GM12878 (cell line): ENCODE data around the gene CD300H.

Experiments used
- GATAD2B ChIP-seq: fragments of 450-650 bp; conservative IDR thresholded peaks from 2 replicates; pipeline ENCODE4 v1.6.1; 2017; ENCODE audit warnings: low read depth, mild to moderate bottlenecking, moderate library complexity
- NR2C2 ChIP-seq: IDR thresholded peaks from 2 replicates; pipeline ENCODE4 v1.6.1; 2011; ENCODE audit warnings: borderline replicate concordance, low read depth; ENCODE audit not compliant: control insufficient read depth, insufficient read length
- RFX5 ChIP-seq: IDR thresholded peaks from 2 replicates; pipeline ENCODE4 v1.6.1; 2011; ENCODE audit warnings: low read depth, low read length, improper control_type of control experiment
- SREBF2 ChIP-seq: IDR thresholded peaks from 2 replicates; pipeline ENCODE4 v1.6.1; 2012; ENCODE audit warnings: mild to moderate bottlenecking, low read length
- TF ChIP-seq, protein P1 (sequence below): fragments of 450-650 bp; IDR thresholded peaks from 2 replicates; pipeline ENCODE4 v1.6.1; 2017; ENCODE audit warnings: mild to moderate bottlenecking
- TF ChIP-seq, protein P2 (sequence below), 3 experiments: IDR thresholded peaks in 2 of 3; conservative IDR thresholded peaks in 1 of 3; 2 replicates each; pipeline ENCODE4 v1.5.1; 2011; ENCODE audit warnings: low read depth in 3 of 3, low read length in 3 of 3, mild to moderate bottlenecking in 3 of 3, control low read depth in 2 of 3, moderate library complexity in 2 of 3, inconsistent platforms in 1 of 3, mixed read lengths in 1 of 3; ENCODE audit not compliant: control insufficient read depth in 2 of 3, insufficient read depth in 1 of 3; ENCODE audit errors: extremely low read depth in 1 of 3

DNA sequence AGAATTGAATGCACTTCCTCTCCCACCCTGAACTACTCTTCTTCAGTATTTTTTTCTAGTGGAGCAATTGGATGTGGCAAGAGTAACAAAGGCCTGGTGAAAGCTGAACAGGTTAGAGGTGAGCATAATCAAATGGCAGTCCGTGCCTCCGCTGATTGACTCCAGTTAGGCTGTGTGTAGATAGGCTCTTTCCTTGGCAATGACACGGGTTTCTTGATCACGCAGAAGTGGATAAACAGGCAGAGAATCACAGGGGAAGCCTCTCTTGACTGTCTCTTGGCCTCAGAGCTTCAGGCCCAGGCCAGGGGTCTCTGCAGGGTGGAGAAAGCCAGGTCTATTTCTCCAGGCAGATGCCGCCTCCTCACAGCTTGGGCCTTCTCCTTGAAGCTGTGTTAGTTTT, 40.2 kb downstream of the CD300H start:
- TF ChIP-seq, protein P1, sequence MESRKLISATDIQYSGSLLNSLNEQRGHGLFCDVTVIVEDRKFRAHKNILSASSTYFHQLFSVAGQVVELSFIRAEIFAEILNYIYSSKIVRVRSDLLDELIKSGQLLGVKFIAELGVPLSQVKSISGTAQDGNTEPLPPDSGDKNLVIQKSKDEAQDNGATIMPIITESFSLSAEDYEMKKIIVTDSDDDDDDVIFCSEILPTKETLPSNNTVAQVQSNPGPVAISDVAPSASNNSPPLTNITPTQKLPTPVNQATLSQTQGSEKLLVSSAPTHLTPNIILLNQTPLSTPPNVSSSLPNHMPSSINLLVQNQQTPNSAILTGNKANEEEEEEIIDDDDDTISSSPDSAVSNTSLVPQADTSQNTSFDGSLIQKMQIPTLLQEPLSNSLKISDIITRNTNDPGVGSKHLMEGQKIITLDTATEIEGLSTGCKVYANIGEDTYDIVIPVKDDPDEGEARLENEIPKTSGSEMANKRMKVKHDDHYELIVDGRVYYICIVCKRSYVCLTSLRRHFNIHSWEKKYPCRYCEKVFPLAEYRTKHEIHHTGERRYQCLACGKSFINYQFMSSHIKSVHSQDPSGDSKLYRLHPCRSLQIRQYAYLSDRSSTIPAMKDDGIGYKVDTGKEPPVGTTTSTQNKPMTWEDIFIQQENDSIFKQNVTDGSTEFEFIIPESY: no peak
- no peak for TF ChIP-seq GATAD2B
- TF ChIP-seq, protein P2, sequence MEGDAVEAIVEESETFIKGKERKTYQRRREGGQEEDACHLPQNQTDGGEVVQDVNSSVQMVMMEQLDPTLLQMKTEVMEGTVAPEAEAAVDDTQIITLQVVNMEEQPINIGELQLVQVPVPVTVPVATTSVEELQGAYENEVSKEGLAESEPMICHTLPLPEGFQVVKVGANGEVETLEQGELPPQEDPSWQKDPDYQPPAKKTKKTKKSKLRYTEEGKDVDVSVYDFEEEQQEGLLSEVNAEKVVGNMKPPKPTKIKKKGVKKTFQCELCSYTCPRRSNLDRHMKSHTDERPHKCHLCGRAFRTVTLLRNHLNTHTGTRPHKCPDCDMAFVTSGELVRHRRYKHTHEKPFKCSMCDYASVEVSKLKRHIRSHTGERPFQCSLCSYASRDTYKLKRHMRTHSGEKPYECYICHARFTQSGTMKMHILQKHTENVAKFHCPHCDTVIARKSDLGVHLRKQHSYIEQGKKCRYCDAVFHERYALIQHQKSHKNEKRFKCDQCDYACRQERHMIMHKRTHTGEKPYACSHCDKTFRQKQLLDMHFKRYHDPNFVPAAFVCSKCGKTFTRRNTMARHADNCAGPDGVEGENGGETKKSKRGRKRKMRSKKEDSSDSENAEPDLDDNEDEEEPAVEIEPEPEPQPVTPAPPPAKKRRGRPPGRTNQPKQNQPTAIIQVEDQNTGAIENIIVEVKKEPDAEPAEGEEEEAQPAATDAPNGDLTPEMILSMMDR (IDR thresholded peaks at IDR 0.05 in 2 of 3, conservative IDR thresholded peaks at IDR 0.05 in 1 of 3; ENCODE audit: control insufficient read depth in 2 of 3, extremely low read depth in 1 of 3, insufficient read depth in 1 of 3, low read depth in 3 of 3, low read length in 3 of 3): no peak
- TF ChIP-seq SREBF2: no peak
- TF ChIP-seq RFX5: no peak
- TF ChIP-seq NR2C2: no peak
